Measurements from ENCODE around the gene GABBR2.
A peak's percentile ranks its signal among the peaks of the same experiment; 100 is the strongest.

GABBR2 gene

DNA sequence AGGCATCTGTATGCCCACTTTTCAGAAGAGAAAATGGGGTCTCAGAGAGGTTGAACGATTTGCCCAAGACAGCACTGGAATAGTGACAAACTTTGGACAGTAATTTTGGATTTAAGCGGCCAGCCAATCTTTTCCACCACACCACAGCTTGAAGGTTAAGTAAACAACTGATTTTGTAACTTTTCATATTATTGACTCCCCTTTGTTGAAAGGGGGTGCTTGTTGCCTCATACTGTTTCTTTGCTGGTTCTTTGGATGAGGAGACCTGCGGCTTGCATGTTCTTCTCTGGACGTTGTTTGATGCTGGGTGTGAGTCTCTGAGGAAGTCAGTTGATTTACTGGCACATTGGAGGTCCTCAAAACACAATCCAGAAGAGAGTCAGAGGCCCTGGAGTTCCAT lies 11.7 kb upstream of the GABBR2 start:
- no peak for DNase-seq

DNA sequence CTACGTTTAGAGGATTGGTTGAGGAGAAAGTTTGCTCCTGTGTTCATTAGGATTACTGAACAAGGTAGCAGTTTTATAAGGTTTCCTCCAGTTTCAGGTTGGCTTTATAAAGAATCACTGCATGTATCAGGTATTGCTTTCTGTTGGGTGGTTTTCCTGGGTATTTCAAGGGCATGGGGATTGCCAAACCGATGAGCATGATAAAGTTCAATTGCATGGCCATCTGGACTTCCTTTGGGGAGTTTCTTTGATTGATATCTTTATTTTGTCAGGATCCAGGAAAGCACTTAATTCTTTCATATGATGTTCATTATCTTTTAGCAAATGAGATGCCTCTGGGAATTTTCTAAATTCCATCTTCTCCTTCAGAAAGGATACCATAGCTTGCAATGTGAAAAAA lies 10.3 kb upstream of the GABBR2 start:
- DNase-seq, result no peak

DNA sequence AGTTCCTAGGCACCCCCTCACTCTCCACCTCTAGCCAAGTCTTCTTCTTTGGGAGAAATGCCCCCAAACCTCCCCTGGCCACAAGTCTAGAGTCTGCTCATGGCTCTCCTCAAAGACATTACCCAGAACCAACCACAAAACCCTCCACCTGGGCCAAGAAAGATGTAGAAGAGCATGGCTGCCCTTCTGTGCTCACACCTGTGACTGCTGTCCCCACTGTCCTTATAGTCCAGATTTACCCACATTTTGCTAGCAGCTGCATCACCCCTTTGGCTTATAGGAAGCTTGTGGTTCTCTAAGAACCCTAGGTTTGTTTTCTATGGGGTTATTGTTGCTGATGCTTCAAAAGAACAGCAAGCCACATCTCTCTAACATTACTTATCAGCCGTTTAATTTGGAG lies 6.1 kb upstream of the GABBR2 start:
- no peak for DNase-seq

DNA sequence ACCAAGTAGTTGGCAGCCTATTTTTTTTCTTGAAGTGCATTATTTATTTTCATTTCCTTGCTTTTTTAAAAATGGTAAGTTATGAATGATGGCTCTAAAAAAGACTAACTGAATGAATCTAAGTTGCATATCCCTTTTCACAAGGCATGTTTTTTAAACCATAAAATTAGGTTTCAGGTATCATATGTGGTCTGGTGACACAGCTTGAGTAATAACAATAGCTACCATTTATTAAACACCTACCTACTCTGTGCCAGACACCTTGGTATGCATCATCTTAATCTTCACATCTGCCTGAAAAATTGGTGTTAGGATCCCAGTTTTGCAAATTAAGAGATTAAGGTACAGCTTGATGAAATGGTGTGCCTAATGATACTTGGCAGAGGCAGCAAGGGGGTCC lies 4.3 kb upstream of the GABBR2 start:
- DNase-seq, result no peak

DNA sequence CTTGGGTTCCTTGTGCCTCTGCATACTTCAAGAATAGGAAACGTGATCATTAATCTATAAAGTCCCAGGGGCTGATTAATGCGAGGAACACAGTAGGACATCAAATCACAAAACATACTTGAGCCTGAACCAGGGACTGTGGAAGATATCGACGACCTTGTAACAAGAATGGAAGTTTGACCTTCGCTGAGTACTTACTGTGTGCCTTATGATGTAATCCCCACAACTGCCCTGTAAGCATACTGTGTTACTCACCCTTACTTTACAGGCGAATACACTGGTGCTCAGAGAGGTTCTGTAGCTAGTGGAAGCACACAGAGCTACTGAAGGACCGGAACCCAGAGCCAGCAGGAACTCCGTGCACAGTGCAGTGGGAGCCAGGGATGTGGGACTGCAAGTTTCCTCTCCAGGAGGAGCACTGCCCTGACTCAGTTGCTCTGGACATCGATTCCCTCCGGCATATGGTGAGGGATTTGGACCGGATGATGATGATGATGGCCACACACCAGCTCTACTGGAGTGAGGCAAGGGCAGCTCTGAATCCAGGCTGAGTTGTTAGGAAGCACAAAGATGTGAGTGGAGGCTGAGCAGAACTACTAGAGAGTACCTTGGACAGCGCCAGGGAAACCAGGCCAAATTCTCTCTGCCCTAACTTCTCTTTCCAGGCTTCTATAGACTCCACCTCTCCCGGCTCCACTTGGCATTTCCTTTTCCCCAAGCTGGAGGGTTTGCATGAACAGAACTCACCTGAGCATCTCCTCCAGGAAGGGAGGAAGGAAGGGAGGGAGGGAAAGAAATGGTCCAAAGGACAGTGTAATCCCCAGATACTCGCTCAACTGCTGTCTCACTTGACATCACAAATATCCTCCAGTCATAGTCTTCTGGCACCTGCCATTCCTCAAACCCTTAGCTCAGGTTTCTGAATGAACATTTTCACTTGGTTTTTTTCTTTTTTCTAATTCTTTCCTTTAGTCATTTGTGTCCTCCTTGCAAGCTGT lies 1.5 kb upstream of the GABBR2 start:
- no peak for DNase-seq

DNA sequence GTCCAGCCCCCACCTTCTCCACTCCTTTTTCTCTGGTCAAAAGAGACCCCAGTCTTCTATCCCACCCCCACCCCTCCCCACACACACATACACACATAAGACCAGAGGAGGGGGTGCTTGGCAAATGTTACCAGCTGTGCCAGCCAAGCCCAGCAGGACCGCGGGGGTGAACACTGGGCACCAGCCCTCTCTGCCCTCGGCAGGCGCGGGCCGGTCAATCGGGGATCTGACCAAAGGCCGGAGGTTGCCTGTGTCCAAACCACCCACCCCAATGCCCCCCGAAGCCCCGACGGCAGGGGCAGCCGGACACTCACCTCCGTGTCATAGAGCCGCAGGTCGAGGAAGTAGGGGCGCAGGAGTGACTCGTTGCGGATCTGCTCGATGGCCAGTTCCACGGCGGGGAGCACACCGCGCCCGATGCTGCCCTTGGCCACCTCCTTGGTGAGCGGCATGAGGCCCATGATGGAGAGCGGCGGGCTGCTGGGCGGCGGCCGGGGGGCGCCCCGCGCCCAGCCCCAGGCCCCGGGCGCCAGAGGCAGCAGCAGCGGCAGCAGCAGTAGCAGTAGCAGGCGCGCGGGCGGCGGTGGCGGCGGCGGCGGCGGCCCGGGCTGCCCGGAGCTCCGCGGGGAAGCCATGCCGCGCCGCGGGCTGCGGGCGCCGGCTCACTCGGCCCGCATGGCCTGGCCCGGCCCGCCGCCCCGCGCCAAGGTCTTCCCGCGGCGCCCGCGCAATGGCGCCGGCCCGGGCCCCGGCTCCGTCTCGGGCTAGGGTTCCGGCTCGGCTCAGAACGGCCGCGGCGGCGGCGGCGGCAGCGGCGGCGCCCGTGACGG lies 417 bp downstream of the GABBR2 start:
- DNase-seq, result no peak

DNA sequence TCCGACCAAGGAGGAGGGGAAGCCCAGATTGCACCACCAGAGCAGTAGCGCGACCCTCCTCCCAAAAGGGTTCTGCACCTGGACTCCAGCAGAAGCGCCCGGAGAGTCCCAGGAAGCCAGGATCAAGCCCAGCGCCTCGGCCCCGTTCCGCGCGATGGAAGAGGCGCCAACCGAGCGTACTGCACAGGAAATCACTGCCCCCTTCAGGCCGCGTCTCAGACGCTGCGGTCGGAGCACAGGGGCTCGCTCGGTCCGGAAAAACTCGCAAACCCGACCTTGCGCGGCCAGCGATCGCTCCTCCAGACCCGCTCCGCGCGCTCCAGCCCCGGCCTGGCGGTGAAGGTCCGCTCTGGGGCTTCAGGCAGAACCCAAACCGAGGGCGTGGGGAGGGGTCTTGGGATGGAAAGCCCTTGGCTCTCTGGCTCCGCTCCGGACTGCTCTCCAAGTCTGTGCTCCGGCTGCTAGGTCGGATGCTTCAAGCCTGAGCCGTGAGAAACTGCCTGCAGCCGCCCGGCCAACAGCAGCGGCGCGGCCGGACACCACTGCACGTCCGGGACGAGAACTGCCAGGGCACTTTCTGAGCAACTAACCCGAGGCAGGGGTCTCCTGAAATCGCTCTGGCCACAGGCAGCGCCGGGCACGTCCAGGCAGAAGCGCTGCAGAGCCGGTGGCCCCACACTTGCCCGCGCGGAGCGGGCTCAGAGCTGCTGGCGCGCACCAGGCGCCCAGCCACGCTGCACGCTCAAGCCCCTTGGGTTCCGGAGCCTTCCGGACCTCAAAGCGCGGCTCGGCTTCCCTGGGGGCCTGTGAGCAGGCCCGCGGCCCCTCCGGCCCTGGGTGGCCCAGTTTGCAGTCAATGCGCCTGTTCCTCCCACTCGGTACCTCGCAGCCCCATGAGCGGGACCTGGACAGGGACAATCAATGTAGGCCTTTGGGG lies 1.3 kb downstream of the GABBR2 start:
- no peak for DNase-seq

DNA sequence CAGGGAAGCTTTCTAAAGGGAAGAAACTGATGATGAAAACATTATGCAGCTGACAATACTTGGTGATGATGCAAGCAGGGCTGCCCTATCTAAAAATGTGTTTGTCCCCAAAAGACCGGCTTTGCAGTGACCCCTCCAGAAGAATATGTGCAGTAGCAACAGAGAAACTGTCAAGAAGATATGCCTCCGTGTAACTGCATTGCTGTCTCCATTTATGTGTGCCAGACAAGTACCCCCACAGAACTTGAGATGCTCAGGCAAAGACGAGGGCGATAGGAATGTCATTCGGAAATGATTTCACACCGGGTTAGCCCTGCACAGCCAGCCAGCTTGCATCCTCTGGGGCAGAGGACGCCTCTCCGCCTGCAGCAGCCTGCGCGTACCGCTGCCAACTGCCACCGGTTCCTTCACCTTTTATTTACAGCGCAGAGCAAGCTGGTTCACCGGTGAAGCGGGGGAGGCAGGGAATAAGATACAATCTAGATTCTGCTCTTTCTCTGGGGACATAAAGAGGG lies 2.0 kb downstream of the GABBR2 start:
- DNase-seq, result peak; percentile 45

DNA sequence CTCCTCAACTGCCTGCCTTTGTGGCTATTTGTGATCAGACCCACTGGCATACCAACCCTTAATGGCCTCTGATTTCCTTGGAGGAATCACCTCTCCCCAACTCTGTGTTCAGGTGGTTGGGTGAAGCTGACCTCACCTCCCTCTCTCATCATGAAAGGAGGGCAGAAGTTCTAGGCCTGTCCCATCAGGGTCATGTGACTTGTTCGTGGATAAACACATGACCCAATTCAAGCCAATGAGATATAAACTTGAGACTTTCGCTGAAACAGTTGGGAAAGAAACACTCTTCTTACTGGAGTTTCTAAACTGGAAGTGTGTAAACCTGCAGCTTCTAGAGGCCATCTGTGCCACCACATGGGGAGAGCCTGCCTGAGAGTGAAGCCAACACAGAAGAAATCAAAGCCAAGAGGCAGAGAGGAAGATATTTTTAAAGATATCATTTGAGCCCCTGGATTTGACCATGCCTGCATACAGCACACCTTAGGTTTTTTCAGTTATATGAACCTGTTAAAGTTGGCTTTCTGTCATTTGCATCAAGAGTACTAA lies 5.8 kb downstream of the GABBR2 start:
- DNase-seq, result no peak

DNA sequence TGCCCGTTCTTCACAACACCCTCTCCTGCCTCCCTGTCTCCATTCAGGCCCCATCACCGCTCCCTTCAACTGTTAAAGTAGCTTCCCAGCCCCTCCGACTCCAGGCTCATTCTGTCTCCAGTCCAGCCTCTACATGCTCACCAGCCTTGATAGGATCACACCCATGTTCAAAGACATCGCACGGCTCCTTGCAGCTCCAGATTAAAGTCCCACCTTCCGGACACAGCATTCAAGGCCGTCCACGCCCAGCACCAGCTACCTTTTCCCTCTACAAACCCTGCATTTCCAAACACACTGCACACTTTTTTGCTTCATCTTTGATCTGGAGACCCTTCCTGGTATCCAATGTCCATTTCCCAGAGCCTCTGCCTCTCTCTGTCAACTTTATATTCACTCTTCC lies 6.4 kb downstream of the GABBR2 start:
- no peak for DNase-seq

DNA sequence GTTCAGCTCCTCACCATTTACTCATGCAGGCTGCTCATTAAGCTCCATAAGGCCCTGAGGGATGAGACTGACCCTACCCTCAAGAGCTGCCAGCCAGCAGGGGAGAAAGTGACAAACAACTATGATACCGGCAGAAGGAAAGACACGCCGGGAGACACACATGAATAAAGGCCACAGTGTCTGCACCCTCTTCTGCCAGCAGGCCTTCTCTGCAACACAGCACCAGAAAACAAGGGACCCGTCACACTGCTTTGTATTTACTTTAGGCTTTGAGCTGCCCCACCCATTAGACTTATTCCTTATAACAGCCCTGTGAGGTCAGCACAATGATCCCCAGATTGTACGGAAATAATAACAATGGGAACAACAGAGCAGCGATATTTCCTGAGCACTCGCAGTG lies 7.2 kb downstream of the GABBR2 start:
- DNase-seq, result no peak

DNA sequence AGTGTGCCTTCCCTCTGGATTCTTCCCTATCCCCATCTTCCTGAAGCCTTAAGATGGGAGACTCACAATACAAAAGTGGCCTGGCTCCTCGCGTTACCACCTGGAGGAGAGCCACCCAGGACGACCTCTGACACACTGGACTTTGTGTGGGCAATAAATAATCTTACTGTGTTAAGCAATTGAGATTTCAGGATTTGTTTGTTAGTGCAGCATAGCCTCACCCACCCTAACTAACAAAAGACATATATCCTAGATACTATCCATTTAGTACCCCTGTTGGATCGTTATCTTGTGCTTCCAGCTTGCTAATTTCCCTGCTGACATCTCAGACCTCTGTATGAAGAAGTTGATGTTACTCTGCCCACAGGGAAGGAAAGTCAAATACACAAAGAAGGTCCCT lies 7.9 kb downstream of the GABBR2 start:
- DNase-seq, result no peak

DNA sequence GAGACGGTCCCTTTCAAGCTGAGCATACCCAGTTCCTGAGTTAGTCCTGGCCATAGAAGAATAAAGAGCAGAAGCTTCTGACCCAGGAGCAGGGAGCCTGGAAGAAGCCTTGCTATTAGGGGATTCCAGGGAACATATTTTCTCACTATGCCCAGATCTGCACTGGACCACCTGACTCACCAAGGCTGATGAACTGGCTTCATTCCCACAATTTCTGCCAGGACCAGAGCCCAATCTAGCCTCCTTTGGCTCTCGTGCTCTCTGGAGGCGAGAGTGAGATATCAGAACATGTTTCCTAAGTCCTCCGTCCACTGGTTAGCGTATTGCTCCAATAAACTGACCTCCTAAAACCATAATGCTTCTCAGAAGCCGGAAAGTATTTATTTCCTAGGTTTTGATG lies 9.9 kb downstream of the GABBR2 start:
- no peak for DNase-seq

DNA sequence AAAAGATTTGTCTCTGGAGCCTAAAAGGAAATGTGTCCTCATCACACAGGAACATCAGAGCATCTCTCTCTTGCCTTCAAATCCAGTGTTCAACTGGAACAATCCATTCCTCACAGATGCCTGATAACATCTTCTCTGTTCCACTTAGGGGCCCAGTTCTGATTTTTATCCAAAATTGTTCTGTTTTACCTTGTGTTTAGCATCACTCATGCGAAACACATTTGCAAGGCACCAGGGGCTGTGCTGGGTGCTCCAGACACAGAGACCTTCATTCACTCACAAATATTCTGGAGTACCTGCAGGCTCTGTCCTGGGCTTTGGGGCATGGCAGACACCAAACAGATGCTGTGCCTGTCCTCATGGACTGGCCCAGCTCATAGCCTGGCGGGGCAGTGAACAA lies 13.8 kb downstream of the GABBR2 start:
- no peak for DNase-seq

DNA sequence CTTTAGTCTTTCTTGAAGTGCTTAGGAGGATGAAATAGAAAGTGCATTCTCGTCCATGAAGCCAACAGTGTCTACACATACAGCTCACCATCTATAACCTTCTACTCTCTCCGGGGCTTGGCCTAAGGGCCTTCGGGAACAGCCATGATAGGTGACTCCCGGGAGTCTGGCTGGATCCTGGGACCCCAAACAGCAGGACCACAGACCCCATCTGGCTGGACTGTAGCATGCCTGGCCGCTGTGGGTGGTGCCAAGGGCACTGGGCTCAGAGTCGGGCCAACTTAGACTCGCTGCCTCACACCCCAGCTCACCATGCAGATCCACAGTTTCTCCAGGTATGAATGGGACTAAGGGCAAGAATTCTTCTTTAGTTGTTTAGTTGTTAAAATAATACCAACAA lies 16.3 kb downstream of the GABBR2 start:
- DNase-seq, result no peak

DNA sequence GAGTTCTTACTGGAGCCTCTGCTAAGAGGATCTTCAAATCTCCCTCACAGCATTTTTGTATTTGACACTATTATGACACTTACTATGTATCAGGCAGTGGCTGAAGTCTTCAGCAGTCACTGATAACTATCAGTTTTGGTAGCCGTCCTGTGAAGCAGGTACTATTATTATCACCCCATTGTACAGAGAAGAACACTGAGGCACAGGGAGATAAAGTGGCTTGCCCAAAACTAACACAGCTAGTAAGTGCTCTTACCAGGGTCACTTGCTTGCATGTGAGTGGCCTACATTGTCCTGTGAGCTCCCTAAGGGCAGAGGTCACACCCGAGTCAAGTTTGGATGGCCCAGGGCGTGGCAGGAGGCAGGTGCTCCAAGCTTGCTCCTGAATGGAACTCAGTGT lies 16.8 kb downstream of the GABBR2 start:
- DNase-seq, result no peak

DNA sequence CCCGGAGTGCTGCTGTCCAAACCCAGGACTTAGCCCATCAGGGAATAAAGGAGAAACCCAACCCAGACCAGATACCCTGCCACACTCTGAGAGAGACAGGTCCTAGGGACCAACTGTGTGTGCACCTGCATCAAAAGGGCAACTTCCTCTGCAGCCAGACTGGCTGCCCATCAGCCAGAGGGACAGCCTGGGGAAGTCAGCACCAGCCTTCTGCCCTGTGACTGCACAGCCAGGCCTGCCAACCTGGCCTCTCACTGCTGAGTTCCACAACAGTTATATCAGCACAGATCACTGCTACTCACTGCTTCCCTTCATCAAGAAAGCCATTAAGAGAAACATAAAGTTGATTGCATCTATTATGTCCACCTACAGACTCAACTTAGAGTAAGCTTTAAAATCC lies 18.0 kb downstream of the GABBR2 start:
- no peak for DNase-seq

DNA sequence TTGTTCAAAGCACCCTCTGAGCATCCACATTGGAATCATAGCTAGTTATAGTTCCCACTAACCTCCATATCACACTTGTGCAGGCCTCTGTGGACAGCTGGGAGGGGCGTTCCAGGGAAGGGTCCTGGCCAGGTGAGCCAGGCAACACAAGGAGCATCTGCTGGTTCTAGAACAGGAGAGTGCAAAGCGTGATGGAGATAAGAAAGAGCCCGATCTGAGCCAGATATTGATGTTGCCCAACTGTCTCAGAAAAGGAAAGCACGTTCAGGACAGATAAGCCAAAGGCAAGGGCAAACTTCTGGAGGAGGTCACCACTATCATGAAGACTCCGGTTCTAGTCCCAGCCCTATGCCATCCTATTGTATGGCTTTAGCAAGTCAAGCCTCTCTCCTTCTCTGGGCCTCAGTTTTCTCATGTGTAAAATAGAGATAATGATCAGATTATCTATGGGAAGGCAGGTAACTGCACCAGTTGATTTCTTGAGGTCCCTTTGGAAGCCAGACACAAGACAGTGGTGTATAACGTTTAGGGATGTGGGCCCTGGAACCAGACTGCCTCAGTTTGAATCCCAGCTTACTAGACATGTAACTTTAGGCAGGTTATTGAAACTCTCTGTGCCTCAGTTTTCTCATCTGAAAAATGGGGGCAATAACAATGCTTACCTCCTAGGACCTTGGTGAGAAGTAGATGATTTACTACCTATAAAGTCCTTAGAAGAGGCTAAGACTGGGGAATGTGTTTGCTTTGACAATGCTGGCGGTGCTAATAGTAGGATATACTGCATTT lies 19.8 kb downstream of the GABBR2 start:
- no peak for DNase-seq

DNA sequence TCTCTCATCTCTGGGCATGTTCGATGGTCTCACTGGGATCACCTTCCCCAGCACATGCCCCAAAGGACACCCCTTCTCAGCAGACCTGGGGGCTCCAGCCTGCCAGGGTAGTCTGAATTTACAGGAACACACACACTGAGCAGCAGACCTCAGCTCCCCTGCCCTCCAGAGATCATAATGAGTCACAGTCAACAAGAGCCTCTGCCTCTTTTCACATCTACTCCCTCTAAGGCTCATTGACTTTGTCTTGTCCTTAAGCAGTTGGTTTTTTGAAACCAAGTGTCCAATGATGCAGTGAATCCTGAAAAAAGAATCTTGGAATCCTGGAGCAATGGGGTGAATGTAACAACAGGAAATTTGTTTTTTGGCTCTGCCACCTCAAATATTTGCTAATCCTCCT lies 20.8 kb downstream of the GABBR2 start:
- no peak for DNase-seq

DNA sequence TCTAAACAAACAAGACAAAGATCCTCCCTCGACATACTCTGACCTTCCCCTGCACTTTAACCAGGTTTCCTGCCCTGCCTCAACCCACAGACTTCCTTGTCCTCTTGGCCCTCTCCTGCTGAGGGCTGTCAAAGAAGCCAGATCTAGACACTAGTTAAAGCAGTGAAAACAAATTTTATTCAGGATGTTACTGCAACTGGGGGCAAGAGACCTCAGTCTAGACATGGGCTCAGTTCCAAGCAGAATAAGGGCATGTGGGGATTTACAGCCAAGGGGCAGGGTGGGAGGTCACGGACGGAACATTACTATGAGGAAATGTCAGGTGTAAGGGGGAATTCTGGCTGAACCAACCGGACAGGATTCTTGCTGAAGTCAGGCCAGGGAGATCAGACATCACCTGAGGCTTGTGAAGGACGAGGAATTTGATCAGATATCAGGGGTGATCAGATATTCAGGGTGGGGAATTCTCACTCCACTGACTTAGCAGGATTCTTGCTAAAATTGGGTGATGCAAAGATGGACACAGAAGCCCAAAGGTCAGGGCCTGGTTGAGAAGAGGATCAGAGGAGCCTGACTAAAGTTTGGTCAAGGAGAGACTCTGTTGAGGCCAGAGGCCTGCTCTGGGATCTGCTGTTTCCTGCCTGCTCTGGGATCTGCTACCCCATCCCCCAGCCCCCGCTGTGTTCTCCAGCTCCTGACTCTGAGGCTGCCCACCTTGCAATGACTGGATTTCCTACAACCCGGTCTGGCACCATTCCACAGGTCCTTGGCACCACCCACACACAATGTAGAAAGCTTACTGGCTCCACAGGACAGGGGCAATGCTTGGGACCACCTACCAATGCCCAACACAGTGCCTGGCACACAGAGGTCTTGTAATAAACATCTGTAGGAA lies 21.5 kb downstream of the GABBR2 start:
- DNase-seq, result no peak

All from NCI-H1436 treated with DMSO at 0.1 percent for 48 hours (cell line).